ENCODE results near the gene SLC2A8. TPM values are rescaled to one million over a fixed set of nuclear protein-coding genes. Genes with fewer than 3 reads are reported as not detected.

SLC2A8 gene
- total RNA-seq, 1 experiment from 2014 or later: 16.8 TPM

DNA sequence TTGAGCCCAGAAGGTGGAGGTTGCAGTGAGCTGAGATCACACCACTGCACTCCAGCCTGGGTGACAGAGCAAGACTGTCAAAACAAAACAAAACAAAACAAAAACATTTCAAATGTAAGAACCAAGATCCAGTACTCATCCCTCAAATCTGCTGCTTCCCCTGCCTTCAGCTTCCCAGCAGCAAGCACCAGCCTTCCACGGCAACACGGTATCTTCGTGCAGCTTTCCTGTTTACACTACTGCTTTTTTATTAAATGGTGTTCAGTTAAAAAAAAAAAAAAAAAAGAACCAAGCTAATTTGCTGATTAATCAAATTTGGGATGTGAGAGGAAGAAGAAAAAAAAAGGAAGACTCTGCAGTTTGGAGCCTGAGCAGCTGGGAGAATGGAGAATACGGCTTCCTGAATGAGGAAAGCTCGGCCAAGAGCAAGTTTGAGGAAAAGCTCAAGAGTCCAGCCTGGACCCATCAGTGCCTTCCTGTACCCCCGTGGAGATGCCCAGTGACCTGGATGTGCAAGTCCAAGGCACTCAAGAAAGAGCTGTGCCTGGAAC, 28.0 kb upstream of the SLC2A8 start:
- no peak for TF ChIP-seq CBX3 (IDR thresholded peaks at IDR 0.05; ENCODE audit: low read depth)
- no peak for TF ChIP-seq YY1 (IDR thresholded peaks at IDR 0.05; ENCODE audit: extremely low read depth, insufficient replicate concordance, low read depth, low read length)
- TF ChIP-seq JUND (IDR thresholded peaks at IDR 0.05): no peak
- TF ChIP-seq EZH2phosphoT487 (IDR thresholded peaks at IDR 0.05; ENCODE audit: borderline replicate concordance): no peak
- no peak for TF ChIP-seq EZH2 (IDR thresholded peaks at IDR 0.05)
- no peak for TF ChIP-seq ZNF274 (IDR thresholded peaks at IDR 0.05; ENCODE audit: low read depth, low read length)
- Histone ChIP-seq H2AFZ (ENCODE audit: low read depth, low read length, poor library complexity, severe bottlenecking) (no peak overlapping the region), H3K4me2 (ENCODE audit: low read length) (no peak overlapping the region), H3K9ac (ENCODE audit: low read length) (no peak overlapping the region), H3K27me3 (ENCODE audit: insufficient read depth, low read length) (no peaks in the 10 kb centered on the region), H3K79me2 (ENCODE audit: insufficient read depth, low read length) (no peaks in the 10 kb centered on the region), H3K9me3 (ENCODE audit: control insufficient read depth in 1 of 2, insufficient read depth in 1 of 2, low read depth in 1 of 2, low read length in 2 of 2) (no peaks in the 10 kb centered on the region), H3K36me3 (ENCODE audit: control insufficient read depth in 1 of 2, insufficient read depth in 2 of 2, low read length in 2 of 2) (no peaks in the 10 kb centered on the region; a peak in 1 of 4 replicates), H3K4me1 (ENCODE audit: control insufficient read depth in 1 of 2, insufficient read depth in 2 of 2, low read length in 2 of 2) (no peaks in the 10 kb centered on the region), H3K9me2 (ENCODE audit: insufficient read depth) (no peaks in the 10 kb centered on the region), H3K27ac (ENCODE audit: low read depth, low read length) (no peak overlapping the region), H4K20me1 (ENCODE audit: insufficient read depth) (no peaks in the 10 kb centered on the region), H3K4me3 (replicated peaks in 1 of 2; ENCODE audit: low read depth in 1 of 2, low read length in 2 of 2) (no peak overlapping the region)
- ChIA-PET POLR2A (no interaction called here), CTCF (interaction anchor here (0.6 kb wide), 1 partner anchor 18 kb away, joined by 3 read pairs; no protein-coding TSS in a partner anchor), RAD21 (ENCODE audit: low non-redundant PET in 1 of 2, low total read pairs in 2 of 2, uncharacterized antibody in 2 of 2, unreplicated experiment in 2 of 2) (no interaction called here)
- no TSS peak for BruUV-seq (replicated peaks)
- intact Hi-C loops (cut with micrococcal nuclease): no loop called here
- DNase-seq (ENCODE audit: low read depth, low spot score) (no peak), ATAC-seq (no peak)

DNA sequence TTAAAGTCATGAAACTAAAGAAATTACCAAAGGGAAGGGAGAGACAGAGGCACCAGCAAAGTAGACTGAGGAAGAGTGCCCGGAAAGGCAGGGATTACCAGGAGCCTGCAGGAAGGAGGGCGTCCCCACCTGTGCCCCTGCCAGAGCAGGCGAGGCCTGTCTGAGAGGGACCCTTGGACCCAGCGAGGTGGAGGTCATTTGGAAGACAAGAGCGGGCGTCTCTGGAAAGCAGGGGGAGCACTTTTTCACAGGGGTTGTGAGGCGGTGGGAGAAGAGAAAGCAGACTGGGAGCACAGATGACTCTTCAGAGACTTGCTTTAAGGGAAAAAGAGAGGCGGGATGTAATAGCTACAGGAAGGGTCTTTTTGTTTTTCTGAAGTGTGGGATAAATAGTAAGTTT, 27.5 kb upstream of the SLC2A8 start:
- no peaks in the 10 kb centered on the region for H4K20me1 ChIP-seq (ENCODE audit: insufficient read depth)

More for the DNA sequence above, 27.5 kb upstream of the SLC2A8 start:
- ChIA-PET POLR2A (no interaction called here), RAD21 (ENCODE audit: low non-redundant PET in 1 of 2, low total read pairs in 2 of 2, uncharacterized antibody in 2 of 2, unreplicated experiment in 2 of 2) (no interaction called here), CTCF (no interaction called here)
- no peak for ATAC-seq
- Histone ChIP-seq H3K9me3 (ENCODE audit: control insufficient read depth in 1 of 2, insufficient read depth in 1 of 2, low read depth in 1 of 2, low read length in 2 of 2) (no peaks in the 10 kb centered on the region), H2AFZ (ENCODE audit: low read depth, low read length, poor library complexity, severe bottlenecking) (no peak overlapping the region), H3K4me1 (ENCODE audit: control insufficient read depth in 1 of 2, insufficient read depth in 2 of 2, low read length in 2 of 2) (no peaks in the 10 kb centered on the region), H3K79me2 (ENCODE audit: insufficient read depth, low read length) (no peaks in the 10 kb centered on the region), H3K27ac (ENCODE audit: low read depth, low read length) (no peak overlapping the region), H3K4me3 (replicated peaks in 1 of 2; ENCODE audit: low read depth in 1 of 2, low read length in 2 of 2) (no peak overlapping the region), H3K4me2 (ENCODE audit: low read length) (no peak overlapping the region), H3K36me3 (ENCODE audit: control insufficient read depth in 1 of 2, insufficient read depth in 2 of 2, low read length in 2 of 2) (no peaks in the 10 kb centered on the region; a peak in 1 of 4 replicates), H3K27me3 (ENCODE audit: insufficient read depth, low read length) (no peaks in the 10 kb centered on the region), H3K9ac (ENCODE audit: low read length) (no peak overlapping the region), H3K9me2 (ENCODE audit: insufficient read depth) (no peaks in the 10 kb centered on the region)
- DNase-seq (ENCODE audit: low read depth, low spot score): no peak
- intact Hi-C loops (cut with micrococcal nuclease): no loop called here
- no TSS peak for BruUV-seq (replicated peaks)
- TF ChIP-seq EZH2 (IDR thresholded peaks at IDR 0.05) (no peak), RAD21 (IDR thresholded peaks at IDR 0.05; ENCODE audit: low read depth) (no peak), CBX3 (IDR thresholded peaks at IDR 0.05; ENCODE audit: low read depth) (no peak), POLR2AphosphoS5 (IDR thresholded peaks at IDR 0.05; ENCODE audit: low read depth, low read length) (no peak), SP1 (IDR thresholded peaks at IDR 0.05; ENCODE audit: low read depth) (no peak), ZFX (IDR thresholded peaks at IDR 0.05) (no peak), SIN3A (IDR thresholded peaks at IDR 0.05; ENCODE audit: low read depth) (no peak), CEBPB (IDR thresholded peaks at IDR 0.05; ENCODE audit: low read depth) (no peak), ELF1 (IDR thresholded peaks at IDR 0.05; ENCODE audit: borderline replicate concordance, low read depth) (no peak), EGR1 (IDR thresholded peaks at IDR 0.05; ENCODE audit: low read depth) (no peak)
- TF ChIP-seq, protein P1, sequence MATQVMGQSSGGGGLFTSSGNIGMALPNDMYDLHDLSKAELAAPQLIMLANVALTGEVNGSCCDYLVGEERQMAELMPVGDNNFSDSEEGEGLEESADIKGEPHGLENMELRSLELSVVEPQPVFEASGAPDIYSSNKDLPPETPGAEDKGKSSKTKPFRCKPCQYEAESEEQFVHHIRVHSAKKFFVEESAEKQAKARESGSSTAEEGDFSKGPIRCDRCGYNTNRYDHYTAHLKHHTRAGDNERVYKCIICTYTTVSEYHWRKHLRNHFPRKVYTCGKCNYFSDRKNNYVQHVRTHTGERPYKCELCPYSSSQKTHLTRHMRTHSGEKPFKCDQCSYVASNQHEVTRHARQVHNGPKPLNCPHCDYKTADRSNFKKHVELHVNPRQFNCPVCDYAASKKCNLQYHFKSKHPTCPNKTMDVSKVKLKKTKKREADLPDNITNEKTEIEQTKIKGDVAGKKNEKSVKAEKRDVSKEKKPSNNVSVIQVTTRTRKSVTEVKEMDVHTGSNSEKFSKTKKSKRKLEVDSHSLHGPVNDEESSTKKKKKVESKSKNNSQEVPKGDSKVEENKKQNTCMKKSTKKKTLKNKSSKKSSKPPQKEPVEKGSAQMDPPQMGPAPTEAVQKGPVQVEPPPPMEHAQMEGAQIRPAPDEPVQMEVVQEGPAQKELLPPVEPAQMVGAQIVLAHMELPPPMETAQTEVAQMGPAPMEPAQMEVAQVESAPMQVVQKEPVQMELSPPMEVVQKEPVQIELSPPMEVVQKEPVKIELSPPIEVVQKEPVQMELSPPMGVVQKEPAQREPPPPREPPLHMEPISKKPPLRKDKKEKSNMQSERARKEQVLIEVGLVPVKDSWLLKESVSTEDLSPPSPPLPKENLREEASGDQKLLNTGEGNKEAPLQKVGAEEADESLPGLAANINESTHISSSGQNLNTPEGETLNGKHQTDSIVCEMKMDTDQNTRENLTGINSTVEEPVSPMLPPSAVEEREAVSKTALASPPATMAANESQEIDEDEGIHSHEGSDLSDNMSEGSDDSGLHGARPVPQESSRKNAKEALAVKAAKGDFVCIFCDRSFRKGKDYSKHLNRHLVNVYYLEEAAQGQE (IDR thresholded peaks at IDR 0.05; ENCODE audit: low read depth): no peak
